Gastrocnemius medialis (tissue), 4 donors: ENCODE results near the gene KTN1.

Experiments
- CTCF ChIP-seq, 5 experiments: fragments of 450-650 bp in 3 of 5; fragments of 200-600 bp in 2 of 5; sonication (generic) in 2 of 5; IDR thresholded peaks in 4 of 5; conservative IDR thresholded peaks in 1 of 5; 1 replicate in 4 of 5; 2 replicates in 1 of 5; pipeline ENCODE4 v1.5.1; 2016 to 2019; ENCODE audit warnings: antibody characterized with exemption in 5 of 5, mild to moderate bottlenecking in 3 of 5, moderate library complexity in 3 of 5
- POLR2A ChIP-seq, 2 donors: fragments of 450-650 bp; IDR thresholded peaks; one replicate each; pipeline ENCODE4 v1.6.1; 2017; ENCODE audit warnings: antibody characterized with exemption in 2 of 2, mild to moderate bottlenecking in 2 of 2, moderate library complexity in 2 of 2

DNA sequence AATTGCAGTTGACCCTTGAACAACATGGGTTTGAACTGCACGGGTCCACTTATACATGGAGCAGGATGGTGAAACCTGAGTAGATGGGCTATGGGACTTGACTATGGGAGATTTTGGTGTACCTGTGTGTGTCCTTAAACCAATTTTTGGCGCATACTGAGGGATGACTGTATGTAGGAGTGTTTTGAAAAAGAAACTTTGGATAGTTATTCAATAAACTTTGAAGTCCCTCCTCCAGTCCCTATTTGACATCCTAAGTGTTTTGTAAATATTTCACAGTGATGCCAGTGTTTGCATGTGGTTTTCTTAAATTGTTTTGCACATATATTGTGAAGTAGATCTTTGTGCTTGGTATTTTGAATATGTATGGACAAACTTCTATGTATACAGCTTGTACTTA is 12.4 kb downstream of the KTN1 start:
- no peak for TF ChIP-seq CTCF (IDR thresholded peaks at IDR 0.05 in 4 of 5, conservative IDR thresholded peaks at IDR 0.05 in 1 of 5)
- TF ChIP-seq POLR2A (IDR thresholded peaks at IDR 0.05), result no peak
